Hepatocyte (in vitro differentiated cells): ENCODE data around the gene UBE2L5.

Source experiments
- CTCF ChIP-seq: fragments of 200-600 bp; sonication (generic); IDR thresholded peaks from 2 replicates; pipeline ENCODE4 v1.5.1; 2016; ENCODE audit warnings: antibody characterized with exemption, mild to moderate bottlenecking; ENCODE audit not compliant: poor library complexity
- EZH2 ChIP-seq: fragments of 200-600 bp; sonication (generic); IDR thresholded peaks from 2 replicates; pipeline ENCODE4 v1.6.1; 2016; ENCODE audit warnings: antibody characterized with exemption, mild to moderate bottlenecking, borderline replicate concordance

- TF ChIP-seq CTCF = no peak
- no peak for TF ChIP-seq EZH2
These were observed 33.6 kb upstream of the UBE2L5 start for GRCh38 chr13:30388406-30389283.
